Gastrocnemius medialis (tissue), 4 donors: ENCODE data around the gene NR2C2AP.

ENCODE experiments used
- POLR2A ChIP-seq, 2 donors: fragments of 450-650 bp; IDR thresholded peaks; one replicate each; pipeline ENCODE4 v1.6.1; 2017; ENCODE audit warnings: antibody characterized with exemption in 2 of 2, mild to moderate bottlenecking in 2 of 2, moderate library complexity in 2 of 2
- TF ChIP-seq, protein P1 (sequence below), 5 experiments: fragments of 450-650 bp in 3 of 5; fragments of 200-600 bp in 2 of 5; sonication (generic) in 2 of 5; IDR thresholded peaks in 4 of 5; conservative IDR thresholded peaks in 1 of 5; 1 replicate in 4 of 5; 2 replicates in 1 of 5; pipeline ENCODE4 v1.5.1; 2016 to 2019; ENCODE audit warnings: antibody characterized with exemption in 5 of 5, mild to moderate bottlenecking in 3 of 5, moderate library complexity in 3 of 5

DNA sequence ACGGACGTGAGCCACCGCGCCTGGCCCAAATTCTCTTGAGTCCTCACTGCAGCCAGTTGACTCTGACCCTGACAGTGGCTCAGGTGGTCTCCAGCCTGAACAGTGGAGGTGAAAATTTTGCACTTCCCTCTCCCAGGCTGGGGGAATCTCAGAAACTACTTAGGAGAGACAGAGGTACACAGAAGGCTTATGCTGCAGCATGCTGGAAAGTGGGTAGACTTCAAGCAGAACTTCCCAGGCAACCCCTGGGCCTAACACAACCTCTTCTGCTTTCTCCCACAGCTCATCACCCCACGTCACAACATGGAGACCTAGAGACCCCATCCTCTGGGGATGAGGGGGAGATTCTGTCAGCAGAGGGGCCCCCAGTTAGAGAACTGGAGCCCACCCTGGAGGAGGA lies 23.0 kb upstream of the NR2C2AP start:
- TF ChIP-seq, protein P1, sequence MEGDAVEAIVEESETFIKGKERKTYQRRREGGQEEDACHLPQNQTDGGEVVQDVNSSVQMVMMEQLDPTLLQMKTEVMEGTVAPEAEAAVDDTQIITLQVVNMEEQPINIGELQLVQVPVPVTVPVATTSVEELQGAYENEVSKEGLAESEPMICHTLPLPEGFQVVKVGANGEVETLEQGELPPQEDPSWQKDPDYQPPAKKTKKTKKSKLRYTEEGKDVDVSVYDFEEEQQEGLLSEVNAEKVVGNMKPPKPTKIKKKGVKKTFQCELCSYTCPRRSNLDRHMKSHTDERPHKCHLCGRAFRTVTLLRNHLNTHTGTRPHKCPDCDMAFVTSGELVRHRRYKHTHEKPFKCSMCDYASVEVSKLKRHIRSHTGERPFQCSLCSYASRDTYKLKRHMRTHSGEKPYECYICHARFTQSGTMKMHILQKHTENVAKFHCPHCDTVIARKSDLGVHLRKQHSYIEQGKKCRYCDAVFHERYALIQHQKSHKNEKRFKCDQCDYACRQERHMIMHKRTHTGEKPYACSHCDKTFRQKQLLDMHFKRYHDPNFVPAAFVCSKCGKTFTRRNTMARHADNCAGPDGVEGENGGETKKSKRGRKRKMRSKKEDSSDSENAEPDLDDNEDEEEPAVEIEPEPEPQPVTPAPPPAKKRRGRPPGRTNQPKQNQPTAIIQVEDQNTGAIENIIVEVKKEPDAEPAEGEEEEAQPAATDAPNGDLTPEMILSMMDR (IDR thresholded peaks at IDR 0.05 in 4 of 5, conservative IDR thresholded peaks at IDR 0.05 in 1 of 5) = no peak
- no peak for TF ChIP-seq POLR2A (IDR thresholded peaks at IDR 0.05)
